ENCODE measurements around the gene SCG5.

DNA sequence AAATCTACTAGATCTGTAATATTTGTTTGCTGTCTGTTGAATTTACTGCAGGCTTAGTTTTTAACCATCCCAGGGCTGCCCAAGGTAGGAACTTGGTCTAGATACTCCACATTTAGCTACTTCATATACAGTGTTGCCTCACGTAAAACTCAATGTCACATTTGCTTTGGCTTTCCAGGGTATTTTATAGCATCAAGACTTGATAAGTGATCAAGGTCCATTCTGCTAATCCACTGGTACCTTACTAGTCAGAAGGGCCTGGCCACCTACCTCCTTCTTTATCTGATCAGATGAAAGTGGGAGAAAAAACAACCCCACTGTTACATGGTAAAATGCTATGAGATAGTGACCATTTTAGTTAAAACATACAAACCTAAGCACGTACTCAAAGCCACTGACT lies 50.8 kb downstream of the SCG5 start:
- TF ChIP-seq, protein P1, sequence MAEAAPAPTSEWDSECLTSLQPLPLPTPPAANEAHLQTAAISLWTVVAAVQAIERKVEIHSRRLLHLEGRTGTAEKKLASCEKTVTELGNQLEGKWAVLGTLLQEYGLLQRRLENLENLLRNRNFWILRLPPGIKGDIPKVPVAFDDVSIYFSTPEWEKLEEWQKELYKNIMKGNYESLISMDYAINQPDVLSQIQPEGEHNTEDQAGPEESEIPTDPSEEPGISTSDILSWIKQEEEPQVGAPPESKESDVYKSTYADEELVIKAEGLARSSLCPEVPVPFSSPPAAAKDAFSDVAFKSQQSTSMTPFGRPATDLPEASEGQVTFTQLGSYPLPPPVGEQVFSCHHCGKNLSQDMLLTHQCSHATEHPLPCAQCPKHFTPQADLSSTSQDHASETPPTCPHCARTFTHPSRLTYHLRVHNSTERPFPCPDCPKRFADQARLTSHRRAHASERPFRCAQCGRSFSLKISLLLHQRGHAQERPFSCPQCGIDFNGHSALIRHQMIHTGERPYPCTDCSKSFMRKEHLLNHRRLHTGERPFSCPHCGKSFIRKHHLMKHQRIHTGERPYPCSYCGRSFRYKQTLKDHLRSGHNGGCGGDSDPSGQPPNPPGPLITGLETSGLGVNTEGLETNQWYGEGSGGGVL (tag by site-specific recombination; IDR thresholded peaks at IDR 0.05), result no peak
- no peak for TF ChIP-seq ZNF202 (tag by site-specific recombination; IDR thresholded peaks at IDR 0.05; ENCODE audit: borderline replicate concordance)
- TF ChIP-seq, protein P2, sequence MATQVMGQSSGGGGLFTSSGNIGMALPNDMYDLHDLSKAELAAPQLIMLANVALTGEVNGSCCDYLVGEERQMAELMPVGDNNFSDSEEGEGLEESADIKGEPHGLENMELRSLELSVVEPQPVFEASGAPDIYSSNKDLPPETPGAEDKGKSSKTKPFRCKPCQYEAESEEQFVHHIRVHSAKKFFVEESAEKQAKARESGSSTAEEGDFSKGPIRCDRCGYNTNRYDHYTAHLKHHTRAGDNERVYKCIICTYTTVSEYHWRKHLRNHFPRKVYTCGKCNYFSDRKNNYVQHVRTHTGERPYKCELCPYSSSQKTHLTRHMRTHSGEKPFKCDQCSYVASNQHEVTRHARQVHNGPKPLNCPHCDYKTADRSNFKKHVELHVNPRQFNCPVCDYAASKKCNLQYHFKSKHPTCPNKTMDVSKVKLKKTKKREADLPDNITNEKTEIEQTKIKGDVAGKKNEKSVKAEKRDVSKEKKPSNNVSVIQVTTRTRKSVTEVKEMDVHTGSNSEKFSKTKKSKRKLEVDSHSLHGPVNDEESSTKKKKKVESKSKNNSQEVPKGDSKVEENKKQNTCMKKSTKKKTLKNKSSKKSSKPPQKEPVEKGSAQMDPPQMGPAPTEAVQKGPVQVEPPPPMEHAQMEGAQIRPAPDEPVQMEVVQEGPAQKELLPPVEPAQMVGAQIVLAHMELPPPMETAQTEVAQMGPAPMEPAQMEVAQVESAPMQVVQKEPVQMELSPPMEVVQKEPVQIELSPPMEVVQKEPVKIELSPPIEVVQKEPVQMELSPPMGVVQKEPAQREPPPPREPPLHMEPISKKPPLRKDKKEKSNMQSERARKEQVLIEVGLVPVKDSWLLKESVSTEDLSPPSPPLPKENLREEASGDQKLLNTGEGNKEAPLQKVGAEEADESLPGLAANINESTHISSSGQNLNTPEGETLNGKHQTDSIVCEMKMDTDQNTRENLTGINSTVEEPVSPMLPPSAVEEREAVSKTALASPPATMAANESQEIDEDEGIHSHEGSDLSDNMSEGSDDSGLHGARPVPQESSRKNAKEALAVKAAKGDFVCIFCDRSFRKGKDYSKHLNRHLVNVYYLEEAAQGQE (tag by site-specific recombination; IDR thresholded peaks at IDR 0.05), result no peak
- TF ChIP-seq, protein P3, sequence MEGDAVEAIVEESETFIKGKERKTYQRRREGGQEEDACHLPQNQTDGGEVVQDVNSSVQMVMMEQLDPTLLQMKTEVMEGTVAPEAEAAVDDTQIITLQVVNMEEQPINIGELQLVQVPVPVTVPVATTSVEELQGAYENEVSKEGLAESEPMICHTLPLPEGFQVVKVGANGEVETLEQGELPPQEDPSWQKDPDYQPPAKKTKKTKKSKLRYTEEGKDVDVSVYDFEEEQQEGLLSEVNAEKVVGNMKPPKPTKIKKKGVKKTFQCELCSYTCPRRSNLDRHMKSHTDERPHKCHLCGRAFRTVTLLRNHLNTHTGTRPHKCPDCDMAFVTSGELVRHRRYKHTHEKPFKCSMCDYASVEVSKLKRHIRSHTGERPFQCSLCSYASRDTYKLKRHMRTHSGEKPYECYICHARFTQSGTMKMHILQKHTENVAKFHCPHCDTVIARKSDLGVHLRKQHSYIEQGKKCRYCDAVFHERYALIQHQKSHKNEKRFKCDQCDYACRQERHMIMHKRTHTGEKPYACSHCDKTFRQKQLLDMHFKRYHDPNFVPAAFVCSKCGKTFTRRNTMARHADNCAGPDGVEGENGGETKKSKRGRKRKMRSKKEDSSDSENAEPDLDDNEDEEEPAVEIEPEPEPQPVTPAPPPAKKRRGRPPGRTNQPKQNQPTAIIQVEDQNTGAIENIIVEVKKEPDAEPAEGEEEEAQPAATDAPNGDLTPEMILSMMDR (tag by site-specific recombination; IDR thresholded peaks at IDR 0.05), result no peak
- TF ChIP-seq MYNN (tag by site-specific recombination; IDR thresholded peaks at IDR 0.05; ENCODE audit: borderline replicate concordance), result no peak
